WERI-Rb-1 (cell line): ENCODE measurements around the gene ATP2C2.

Experiments
- DNase-seq: peaks from one replicate; pipeline ENCODE4 v3.0.0-alpha.2; 2020
- H3K27ac ChIP-seq: fragments of 250-450 bp; sonication (Bioruptor Pico); 2 replicates; pipeline ENCODE4 v1.5.1; 2020; ENCODE audit warnings: mild to moderate bottlenecking, moderate library complexity
- H3K27me3 ChIP-seq: fragments of 250-450 bp; sonication (Bioruptor Pico); 2 replicates; pipeline ENCODE4 v1.5.1; 2021; ENCODE audit warnings: mild to moderate bottlenecking, low read depth, moderate library complexity; ENCODE audit not compliant: insufficient read depth, severe bottlenecking
- H3K36me3 ChIP-seq: fragments of 250-450 bp; sonication (Bioruptor Pico); 2 replicates; pipeline ENCODE4 v1.5.1; 2020; ENCODE audit warnings: mild to moderate bottlenecking, moderate library complexity
- H3K4me3 ChIP-seq: 2 replicates; pipeline ENCODE4 v1.5.1; 2011; ENCODE audit warnings: low read depth, mild to moderate bottlenecking, control low read depth, low read length
- H3K9me3 ChIP-seq: fragments of 250-450 bp; sonication (Bioruptor Pico); 2 replicates; pipeline ENCODE4 v1.5.1; 2021; ENCODE audit warnings: mild to moderate bottlenecking, moderate library complexity; ENCODE audit not compliant: severe bottlenecking
- TF ChIP-seq, protein P1 (sequence below): IDR thresholded peaks from 2 replicates; pipeline ENCODE4 v1.5.1; 2011; ENCODE audit warnings: low read depth, mild to moderate bottlenecking, control low read depth, inconsistent platforms, low read length

Gene ATP2C2

GRCh38 chr16:84379008-84379708 is 10.8 kb downstream of the ATP2C2 start:
- no peaks in the 10 kb centered on the region for H3K36me3 ChIP-seq
- TF ChIP-seq, protein P1, sequence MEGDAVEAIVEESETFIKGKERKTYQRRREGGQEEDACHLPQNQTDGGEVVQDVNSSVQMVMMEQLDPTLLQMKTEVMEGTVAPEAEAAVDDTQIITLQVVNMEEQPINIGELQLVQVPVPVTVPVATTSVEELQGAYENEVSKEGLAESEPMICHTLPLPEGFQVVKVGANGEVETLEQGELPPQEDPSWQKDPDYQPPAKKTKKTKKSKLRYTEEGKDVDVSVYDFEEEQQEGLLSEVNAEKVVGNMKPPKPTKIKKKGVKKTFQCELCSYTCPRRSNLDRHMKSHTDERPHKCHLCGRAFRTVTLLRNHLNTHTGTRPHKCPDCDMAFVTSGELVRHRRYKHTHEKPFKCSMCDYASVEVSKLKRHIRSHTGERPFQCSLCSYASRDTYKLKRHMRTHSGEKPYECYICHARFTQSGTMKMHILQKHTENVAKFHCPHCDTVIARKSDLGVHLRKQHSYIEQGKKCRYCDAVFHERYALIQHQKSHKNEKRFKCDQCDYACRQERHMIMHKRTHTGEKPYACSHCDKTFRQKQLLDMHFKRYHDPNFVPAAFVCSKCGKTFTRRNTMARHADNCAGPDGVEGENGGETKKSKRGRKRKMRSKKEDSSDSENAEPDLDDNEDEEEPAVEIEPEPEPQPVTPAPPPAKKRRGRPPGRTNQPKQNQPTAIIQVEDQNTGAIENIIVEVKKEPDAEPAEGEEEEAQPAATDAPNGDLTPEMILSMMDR: no peak
- no peaks in the 10 kb centered on the region for H3K27me3 ChIP-seq
- H3K27ac ChIP-seq: no peak overlapping the region
- H3K9me3 ChIP-seq: no peaks in the 10 kb centered on the region
- peak; percentile 23 for DNase-seq
- no peak overlapping the region for H3K4me3 ChIP-seq

DNA sequence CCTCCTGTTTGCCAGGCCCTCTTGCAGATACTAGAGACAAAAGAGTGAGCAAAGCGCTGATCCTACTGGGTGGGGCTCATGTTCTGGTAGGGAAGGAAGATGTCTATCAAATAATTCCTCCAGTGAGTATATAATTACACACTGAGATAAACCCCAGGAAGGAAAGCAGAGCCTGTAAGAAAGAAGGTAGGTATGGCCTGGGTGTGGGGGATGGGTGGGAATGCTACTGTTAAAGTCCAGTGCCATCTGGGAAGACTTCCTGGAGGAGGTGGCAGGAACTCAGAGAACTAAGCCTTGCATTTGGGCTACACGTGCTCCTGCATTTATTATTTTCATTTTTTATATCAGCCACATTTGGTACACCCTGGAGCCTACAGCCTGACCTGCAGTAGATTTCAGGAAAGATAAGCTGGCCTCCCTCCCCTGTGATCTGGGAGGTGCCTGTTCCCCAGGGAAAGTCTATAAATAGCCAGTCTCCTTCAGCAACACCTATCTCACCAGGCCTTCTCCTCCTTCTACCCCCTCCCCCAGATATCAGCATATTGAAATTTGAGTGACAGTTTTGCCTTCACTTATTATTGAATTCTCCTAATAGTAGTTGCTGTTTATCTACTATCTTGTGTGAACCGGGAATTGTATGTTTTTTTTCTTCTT is 11.5 kb downstream of the ATP2C2 start:
- Histone ChIP-seq H3K4me3 (no peak overlapping the region), H3K27ac (no peak overlapping the region), H3K36me3 (no peaks in the 10 kb centered on the region), H3K9me3 (no peaks in the 10 kb centered on the region), H3K27me3 (no peaks in the 10 kb centered on the region)
- DNase-seq: no peak
- TF ChIP-seq, protein P1: no peak

DNA sequence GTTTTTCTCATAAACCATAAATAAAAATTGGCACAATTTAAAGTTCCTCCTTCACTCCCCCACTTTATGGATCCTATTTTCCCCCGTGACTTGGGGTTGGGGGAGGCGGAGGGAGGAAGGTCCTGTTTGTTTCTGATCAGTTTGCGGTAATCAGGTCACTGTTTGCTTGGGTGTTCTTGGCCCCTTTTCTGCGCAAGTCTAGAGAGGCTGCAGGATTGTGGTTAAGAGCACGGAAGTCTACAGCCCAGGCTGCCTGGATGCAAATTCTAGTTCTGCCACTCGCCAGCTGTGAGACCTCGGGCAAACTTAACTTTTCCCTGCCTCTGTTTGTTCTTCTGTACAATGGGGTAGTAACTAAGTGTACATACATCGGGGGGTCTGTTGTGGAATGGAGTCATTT is 12.1 kb downstream of the ATP2C2 start:
- TF ChIP-seq, protein P1: no peak
- Histone ChIP-seq H3K9me3 (no peaks in the 10 kb centered on the region), H3K27ac (no peak overlapping the region), H3K27me3 (no peaks in the 10 kb centered on the region), H3K36me3 (no peaks in the 10 kb centered on the region), H3K4me3 (no peak overlapping the region)
- DNase-seq: no peak

DNA sequence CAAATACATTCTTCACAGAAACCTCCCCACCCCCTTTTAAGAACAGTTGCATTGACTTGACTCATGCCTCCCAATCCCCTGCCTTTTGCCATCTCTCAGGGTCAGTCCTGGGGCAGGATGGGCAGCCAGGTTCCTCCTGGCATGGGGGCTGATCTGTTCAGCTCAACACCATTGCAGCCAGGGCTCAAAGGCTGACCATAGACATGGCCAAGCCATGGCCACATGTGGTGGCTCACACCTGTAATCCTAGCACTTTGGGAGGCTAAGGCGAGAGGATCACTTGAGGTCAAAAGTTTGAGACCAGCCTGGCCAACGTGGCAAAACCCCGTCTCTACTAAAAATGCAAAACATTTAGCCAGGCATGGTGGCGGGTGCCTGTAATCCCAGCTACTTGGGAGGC is 14.1 kb downstream of the ATP2C2 start:
- DNase-seq: no peak
- Histone ChIP-seq H3K36me3 (no peaks in the 10 kb centered on the region), H3K4me3 (no peak overlapping the region), H3K9me3 (no peaks in the 10 kb centered on the region), H3K27me3 (no peaks in the 10 kb centered on the region), H3K27ac (no peak overlapping the region)
- TF ChIP-seq, protein P1: no peak

GRCh38 chr16:84383106-84383505 is 14.8 kb downstream of the ATP2C2 start:
- TF ChIP-seq, protein P1: no peak

More at GRCh38 chr16:84383106-84383505, 14.8 kb downstream of the ATP2C2 start:
- H3K36me3 ChIP-seq: no peaks in the 10 kb centered on the region
- H3K9me3 ChIP-seq: no peaks in the 10 kb centered on the region
- H3K27ac ChIP-seq: no peak overlapping the region
- no peaks in the 10 kb centered on the region for H3K27me3 ChIP-seq
- no peak overlapping the region for H3K4me3 ChIP-seq
- DNase-seq: no peak
